Keratinocyte (primary cell): ENCODE measurements around the gene SORBS2.

ENCODE experiments used
- EZH2 ChIP-seq: IDR thresholded peaks from one replicate; pipeline ENCODE4 v1.6.1; 2012; ENCODE audit warnings: inconsistent platforms, mild to moderate bottlenecking, low read length, moderate library complexity
- TF ChIP-seq, protein P1 (sequence below), 3 experiments: IDR thresholded peaks in 1 of 3; conservative IDR thresholded peaks in 1 of 3; optimal IDR thresholded peaks in 1 of 3; 2 replicates in 2 of 3; 3 replicates in 1 of 3; pipeline versions ENCODE3 to v1.5.1; 2011; ENCODE audit warnings: low read length in 3 of 3, mild to moderate bottlenecking in 3 of 3, moderate library complexity in 2 of 3, control low read depth in 1 of 3, inconsistent platforms in 1 of 3; ENCODE audit not compliant: insufficient read depth in 2 of 3; ENCODE audit errors: extremely low read depth in 1 of 3

DNA sequence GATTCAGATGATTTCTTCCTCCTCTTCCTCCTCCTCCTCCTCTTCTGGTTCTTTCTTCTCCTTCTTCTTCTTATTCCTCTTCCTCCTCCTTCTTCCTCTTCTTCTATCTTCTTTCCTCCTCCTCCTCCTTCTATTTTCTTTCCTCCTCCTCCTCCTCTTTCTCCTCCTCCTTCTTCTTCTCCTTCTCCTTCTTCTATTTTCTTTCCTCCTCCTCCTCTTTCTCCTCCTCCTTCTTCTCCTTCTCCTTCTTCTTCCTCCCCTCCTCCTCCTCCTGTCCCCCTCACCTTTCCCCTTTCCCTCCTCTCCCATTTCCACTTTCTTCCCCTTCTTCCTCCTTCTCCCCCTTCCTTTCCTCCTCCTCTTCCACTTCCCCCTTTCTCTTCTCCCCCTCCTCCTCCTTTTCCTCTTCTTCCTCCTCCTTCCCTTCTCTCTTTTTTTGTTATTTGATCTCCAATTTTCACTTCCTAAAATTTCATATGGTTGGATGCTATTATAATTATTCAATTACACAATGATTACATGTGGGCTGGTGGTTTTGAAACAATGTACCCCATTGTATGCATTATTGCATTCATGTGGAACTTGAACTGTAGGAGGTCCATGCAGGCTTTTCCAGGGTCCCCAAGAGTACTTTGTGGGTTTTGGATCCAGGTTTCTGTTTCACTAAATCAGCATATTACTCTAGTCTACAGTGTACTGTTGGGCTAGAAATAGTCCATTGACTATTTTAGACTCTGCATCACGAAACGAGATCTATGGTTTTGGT, 68.1 kb downstream of the SORBS2 start:
- TF ChIP-seq, protein P1, sequence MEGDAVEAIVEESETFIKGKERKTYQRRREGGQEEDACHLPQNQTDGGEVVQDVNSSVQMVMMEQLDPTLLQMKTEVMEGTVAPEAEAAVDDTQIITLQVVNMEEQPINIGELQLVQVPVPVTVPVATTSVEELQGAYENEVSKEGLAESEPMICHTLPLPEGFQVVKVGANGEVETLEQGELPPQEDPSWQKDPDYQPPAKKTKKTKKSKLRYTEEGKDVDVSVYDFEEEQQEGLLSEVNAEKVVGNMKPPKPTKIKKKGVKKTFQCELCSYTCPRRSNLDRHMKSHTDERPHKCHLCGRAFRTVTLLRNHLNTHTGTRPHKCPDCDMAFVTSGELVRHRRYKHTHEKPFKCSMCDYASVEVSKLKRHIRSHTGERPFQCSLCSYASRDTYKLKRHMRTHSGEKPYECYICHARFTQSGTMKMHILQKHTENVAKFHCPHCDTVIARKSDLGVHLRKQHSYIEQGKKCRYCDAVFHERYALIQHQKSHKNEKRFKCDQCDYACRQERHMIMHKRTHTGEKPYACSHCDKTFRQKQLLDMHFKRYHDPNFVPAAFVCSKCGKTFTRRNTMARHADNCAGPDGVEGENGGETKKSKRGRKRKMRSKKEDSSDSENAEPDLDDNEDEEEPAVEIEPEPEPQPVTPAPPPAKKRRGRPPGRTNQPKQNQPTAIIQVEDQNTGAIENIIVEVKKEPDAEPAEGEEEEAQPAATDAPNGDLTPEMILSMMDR (optimal IDR thresholded peaks at IDR 0.05 in 1 of 3, IDR thresholded peaks at IDR 0.05 in 1 of 3, conservative IDR thresholded peaks at IDR 0.05 in 1 of 3; ENCODE audit: extremely low read depth in 1 of 3, insufficient read depth in 2 of 3, low read length in 3 of 3): no peak
- TF ChIP-seq EZH2: no peak
